ENCODE measurements around the gene SPATA12.

The SPATA12 gene

DNA sequence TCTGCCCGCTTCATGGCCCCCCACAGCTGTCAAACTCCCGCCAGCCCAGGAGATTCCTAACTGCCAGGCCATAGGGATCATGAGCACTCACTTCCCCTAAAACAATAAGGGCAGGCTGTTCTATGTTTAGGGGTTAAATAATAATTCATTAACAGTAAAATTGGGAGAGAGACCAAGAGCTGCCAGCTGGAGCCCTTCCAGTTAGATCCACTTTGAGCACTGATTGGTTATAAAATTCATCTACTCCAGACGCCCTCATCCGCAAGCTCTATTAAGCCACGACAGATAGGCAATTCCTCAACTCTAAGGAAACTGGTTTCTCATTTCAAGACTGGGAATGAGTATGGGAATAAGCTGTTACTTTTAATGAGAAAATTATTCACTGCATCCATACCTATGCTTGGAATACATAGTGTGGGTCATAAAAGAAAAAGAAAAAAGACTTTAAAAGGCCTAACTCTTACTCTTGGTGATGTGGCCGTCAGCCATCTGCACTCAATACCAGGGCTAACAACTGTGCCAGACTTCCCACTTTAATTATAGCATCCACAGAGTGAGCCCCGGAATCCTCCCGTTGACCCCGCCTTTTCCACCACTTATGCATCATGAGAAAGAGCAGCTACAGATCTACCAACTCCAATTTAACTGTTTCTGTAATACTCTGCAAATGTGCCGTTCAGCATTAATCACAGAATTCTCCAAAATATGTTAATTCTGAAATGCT, 60.1 kb downstream of the SPATA12 start:
- no peak for DNase-seq
